Measurements from ENCODE around the gene ARAP1. TPM values are rescaled to one million over a fixed set of nuclear protein-coding genes. Genes with fewer than 3 reads are reported as not detected.

The ARAP1 gene
- total RNA-seq, 1 experiment from 2014 or later = 151 TPM

DNA sequence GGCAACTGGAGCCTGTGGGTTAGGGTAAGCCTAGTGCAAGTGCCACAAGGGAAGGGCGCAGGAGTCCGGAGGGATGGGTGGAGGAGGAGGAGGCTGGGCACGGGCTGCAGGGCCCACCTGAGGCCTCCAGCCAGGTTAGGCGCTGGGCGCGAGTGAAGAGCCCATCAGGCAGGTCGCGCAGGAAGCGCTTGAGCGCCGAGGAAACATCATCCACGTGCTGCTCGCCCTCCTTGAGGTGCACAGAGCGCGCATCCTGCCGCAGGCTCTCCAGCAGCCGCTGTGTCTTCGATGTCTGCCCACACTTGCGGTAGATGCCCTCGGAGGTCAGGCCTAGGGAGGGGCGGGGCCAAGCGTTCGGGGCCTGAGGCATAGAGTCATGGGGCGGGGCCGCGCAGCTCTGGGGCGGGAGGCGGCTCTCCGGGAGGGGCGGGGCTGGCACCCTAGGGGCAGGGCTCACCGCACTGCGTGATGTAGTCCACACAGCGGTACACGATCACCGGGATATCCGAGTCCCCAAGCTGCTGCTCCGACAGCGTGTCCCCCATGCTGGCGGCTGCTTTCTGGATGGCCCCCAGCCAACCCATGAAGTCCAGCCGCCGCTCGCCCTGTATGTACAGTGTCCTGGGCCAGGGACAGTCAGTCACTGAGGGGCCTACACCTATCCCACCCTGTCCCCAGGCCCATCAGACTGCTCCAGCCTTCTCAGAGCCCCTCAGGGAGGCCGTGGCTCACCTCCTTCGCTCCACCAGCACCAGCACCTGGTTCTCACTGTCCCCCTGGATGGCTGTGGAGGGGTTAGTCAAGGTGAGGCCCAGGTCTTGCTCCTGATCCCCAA, 55.1 kb downstream of the ARAP1 start:
- Histone ChIP-seq H3K27me3 (ENCODE audit: insufficient read depth, low read depth) (no peaks in the 10 kb centered on the region), H3K9me3 (ENCODE audit: insufficient read depth, low read depth) (no peaks in the 10 kb centered on the region), H4K20me1 (ENCODE audit: insufficient read depth) (peaks cover 4% of the 10 kb centered on the region), H3K4me2 (no peak overlapping the region), H3K4me1 (replicated peaks; ENCODE audit: insufficient read depth) (no peaks in the 10 kb centered on the region), H3K27ac (no peak overlapping the region), H3K79me2 (ENCODE audit: low read depth) (no peaks in the 10 kb centered on the region), H3K36me3 (ENCODE audit: low read depth) (peaks cover 18% of the 10 kb centered on the region; the same call in 1 of the 2 replicates), H2AFZ (no peak overlapping the region), H3K9me2 (ENCODE audit: insufficient read depth) (no peaks in the 10 kb centered on the region), H3F3A (ENCODE audit: insufficient read depth, low read depth) (peaks cover 9% of the 10 kb centered on the region; the same call in 1 of the 2 replicates), H3K4me3 (no peak overlapping the region)
- no TSS peak for BruUV-seq (replicated peaks)
- intact Hi-C loops (cut with micrococcal nuclease; ENCODE audit: unreplicated experiment) = no loop called here
- POLR2A ChIA-PET (ENCODE audit: unreplicated experiment) = no interaction called here
- TF ChIP-seq, protein P1, sequence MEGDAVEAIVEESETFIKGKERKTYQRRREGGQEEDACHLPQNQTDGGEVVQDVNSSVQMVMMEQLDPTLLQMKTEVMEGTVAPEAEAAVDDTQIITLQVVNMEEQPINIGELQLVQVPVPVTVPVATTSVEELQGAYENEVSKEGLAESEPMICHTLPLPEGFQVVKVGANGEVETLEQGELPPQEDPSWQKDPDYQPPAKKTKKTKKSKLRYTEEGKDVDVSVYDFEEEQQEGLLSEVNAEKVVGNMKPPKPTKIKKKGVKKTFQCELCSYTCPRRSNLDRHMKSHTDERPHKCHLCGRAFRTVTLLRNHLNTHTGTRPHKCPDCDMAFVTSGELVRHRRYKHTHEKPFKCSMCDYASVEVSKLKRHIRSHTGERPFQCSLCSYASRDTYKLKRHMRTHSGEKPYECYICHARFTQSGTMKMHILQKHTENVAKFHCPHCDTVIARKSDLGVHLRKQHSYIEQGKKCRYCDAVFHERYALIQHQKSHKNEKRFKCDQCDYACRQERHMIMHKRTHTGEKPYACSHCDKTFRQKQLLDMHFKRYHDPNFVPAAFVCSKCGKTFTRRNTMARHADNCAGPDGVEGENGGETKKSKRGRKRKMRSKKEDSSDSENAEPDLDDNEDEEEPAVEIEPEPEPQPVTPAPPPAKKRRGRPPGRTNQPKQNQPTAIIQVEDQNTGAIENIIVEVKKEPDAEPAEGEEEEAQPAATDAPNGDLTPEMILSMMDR (conservative IDR thresholded peaks at IDR 0.05) = no peak
- TF ChIP-seq EZH2 (IDR thresholded peaks at IDR 0.05; ENCODE audit: low read depth) = no peak
- DNase-seq = no peak
- CTCF ChIA-PET = no interaction called here

DNA sequence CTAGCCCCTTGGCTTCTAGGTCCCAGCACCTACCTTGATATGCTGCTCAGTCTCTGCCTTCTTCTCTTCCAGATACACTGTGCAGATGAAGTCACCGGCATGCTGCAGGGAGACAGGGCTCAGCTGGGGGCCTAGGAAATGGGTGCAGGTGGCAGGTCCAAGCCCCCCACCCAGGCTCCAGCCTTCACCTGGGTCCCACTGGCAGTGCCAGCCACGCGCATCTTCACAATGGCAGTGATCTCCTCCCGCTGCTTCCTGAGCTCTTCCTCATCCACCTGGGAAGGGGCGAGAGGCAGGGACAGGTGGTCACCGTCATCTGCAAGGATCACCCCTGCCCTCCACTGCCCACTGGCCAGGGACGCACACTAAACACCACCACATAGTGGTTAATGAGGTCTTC, 56.9 kb downstream of the ARAP1 start:
- no peaks in the 10 kb centered on the region for H3K9me2 ChIP-seq (ENCODE audit: insufficient read depth)
- no peaks in the 10 kb centered on the region for H3K79me2 ChIP-seq (ENCODE audit: low read depth)
- H3K36me3 ChIP-seq (ENCODE audit: low read depth) = peaks cover 10% of the 10 kb centered on the region; the same call in 1 of the 2 replicates
- no peaks in the 10 kb centered on the region for H3K4me1 ChIP-seq (replicated peaks; ENCODE audit: insufficient read depth)
- H3K4me3 ChIP-seq = no peak overlapping the region
- no peak for DNase-seq
- H3F3A ChIP-seq (ENCODE audit: insufficient read depth, low read depth) = 0 out of 2 replicates have a peak, but pooled peaks cover 2% of the 10 kb centered on the region
- intact Hi-C loops (cut with micrococcal nuclease; ENCODE audit: unreplicated experiment) = no loop called here
- H3K27me3 ChIP-seq (ENCODE audit: insufficient read depth, low read depth) = no peaks in the 10 kb centered on the region
- no peak overlapping the region for H3K4me2 ChIP-seq
- BruUV-seq (replicated peaks) = no TSS peak
- H3K9me3 ChIP-seq (ENCODE audit: insufficient read depth, low read depth) = no peaks in the 10 kb centered on the region
- TF ChIP-seq EZH2 (IDR thresholded peaks at IDR 0.05; ENCODE audit: low read depth) = no peak
- TF ChIP-seq, protein P1 (conservative IDR thresholded peaks at IDR 0.05) = no peak
- ChIA-PET CTCF (no interaction called here), POLR2A (ENCODE audit: unreplicated experiment) (no interaction called here)
- no peak overlapping the region for H3K27ac ChIP-seq
- H4K20me1 ChIP-seq (ENCODE audit: insufficient read depth) = peaks cover 4% of the 10 kb centered on the region; the same call in 1 of the 2 replicates
- no peak overlapping the region for H2AFZ ChIP-seq

DNA sequence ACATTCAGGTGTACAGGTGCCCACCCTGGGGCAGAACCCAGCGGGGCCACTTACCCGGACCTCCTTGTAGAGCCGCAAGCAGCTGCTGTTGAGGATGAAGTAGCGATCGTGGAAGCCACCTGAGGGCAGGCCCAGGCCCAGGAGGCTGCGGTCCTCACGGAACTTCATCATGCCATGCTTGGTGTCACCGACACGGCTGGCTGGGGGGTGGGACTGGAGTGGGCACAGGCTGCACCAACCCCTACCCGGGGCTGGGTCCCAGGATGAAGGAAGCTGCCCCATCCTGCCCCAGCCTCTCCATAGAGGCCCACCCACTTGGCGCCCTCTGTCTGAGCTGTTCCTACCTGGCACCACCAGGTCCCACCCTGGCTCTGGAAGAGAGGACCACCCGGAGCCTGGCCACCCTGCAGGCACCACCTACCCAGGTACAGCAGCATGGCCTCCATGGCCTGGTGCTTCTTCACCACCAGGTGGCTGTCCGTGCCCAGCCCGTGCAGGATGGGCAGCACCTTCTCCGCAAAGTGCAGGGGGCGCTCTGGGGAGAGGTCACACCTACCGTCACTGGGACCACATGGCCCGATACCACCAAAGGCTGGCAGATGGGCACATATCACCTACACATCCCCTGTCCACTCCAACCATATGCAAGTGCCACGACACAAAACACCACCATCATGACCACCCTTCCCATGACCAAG, 58.8 kb downstream of the ARAP1 start:
- peaks cover 10% of the 10 kb centered on the region; the same call in 1 of the 2 replicates for H3K36me3 ChIP-seq (ENCODE audit: low read depth)
- DNase-seq = no peak
- H3K79me2 ChIP-seq (ENCODE audit: low read depth) = no peaks in the 10 kb centered on the region
- peaks cover 4% of the 10 kb centered on the region; the same call in 1 of the 2 replicates for H4K20me1 ChIP-seq (ENCODE audit: insufficient read depth)
- no peak overlapping the region for H2AFZ ChIP-seq
- ChIA-PET POLR2A (ENCODE audit: unreplicated experiment) (no interaction called here), CTCF (no interaction called here)
- H3K27ac ChIP-seq = no peak overlapping the region
- BruUV-seq (replicated peaks) = no TSS peak
- no peak for TF ChIP-seq EZH2 (IDR thresholded peaks at IDR 0.05; ENCODE audit: low read depth)
- TF ChIP-seq, protein P1 (conservative IDR thresholded peaks at IDR 0.05) = no peak
- no peak overlapping the region for H3K4me3 ChIP-seq
- no peaks in the 10 kb centered on the region for H3K4me1 ChIP-seq (replicated peaks; ENCODE audit: insufficient read depth)
- no peaks in the 10 kb centered on the region for H3F3A ChIP-seq (ENCODE audit: insufficient read depth, low read depth)
- intact Hi-C loops (cut with micrococcal nuclease; ENCODE audit: unreplicated experiment) = no loop called here
- H3K9me2 ChIP-seq (ENCODE audit: insufficient read depth) = no peaks in the 10 kb centered on the region
- no peaks in the 10 kb centered on the region for H3K9me3 ChIP-seq (ENCODE audit: insufficient read depth, low read depth)
- H3K27me3 ChIP-seq (ENCODE audit: insufficient read depth, low read depth) = no peaks in the 10 kb centered on the region
- no peak overlapping the region for H3K4me2 ChIP-seq
